Fibroblast of pulmonary artery (primary cell): ENCODE measurements around the gene NCOR2.

ENCODE experiments used
- DNase-seq: peaks from one replicate; pipeline ENCODE4 v3.0.0-alpha.2; 2010; ENCODE audit warnings: low read depth
- H3K4me3 ChIP-seq: replicated peaks from 2 replicates; pipeline ENCODE4 v1.5.1; 2011; ENCODE audit warnings: low read depth, mild to moderate bottlenecking, control low read depth, low read length, moderate library complexity
- CTCF ChIP-seq: IDR thresholded peaks from 2 replicates; pipeline ENCODE4 v1.5.1; 2011; ENCODE audit warnings: mild to moderate bottlenecking, control low read depth, low read length, inconsistent platforms; ENCODE audit errors: missing control alignments

Gene NCOR2

GRCh38 chr12:124610629-124611558 is 43.5 kb upstream of the NCOR2 start:
- no peak for DNase-seq
- TF ChIP-seq CTCF, result no peak
- no peak overlapping the region for H3K4me3 ChIP-seq

- no peak for TF ChIP-seq CTCF
- DNase-seq, result no peak
- H3K4me3 ChIP-seq, result no peak overlapping the region
Observed at GRCh38 chr12:124610021-124610612, 42.7 kb upstream of the NCOR2 start.

- DNase-seq, result peak; percentile 65
- no peak for TF ChIP-seq CTCF
- no peak overlapping the region for H3K4me3 ChIP-seq
Observed at GRCh38 chr12:124609041-124609989, 41.9 kb upstream of the NCOR2 start.

GRCh38 chr12:124608450-124608870 is 41.0 kb upstream of the NCOR2 start:
- no peak overlapping the region for H3K4me3 ChIP-seq
- TF ChIP-seq CTCF, result no peak
- no peak for DNase-seq

GRCh38 chr12:124607681-124608425 is 40.4 kb upstream of the NCOR2 start:
- no peak for TF ChIP-seq CTCF
- no peak for DNase-seq
- H3K4me3 ChIP-seq, result no peak overlapping the region
